ENCODE results near the gene NHLH1. TPM values are rescaled to one million over a fixed set of nuclear protein-coding genes. Genes with fewer than 3 reads are reported as not detected.

The NHLH1 gene
- 0.29 TPM for polyA plus RNA-seq (2012; ENCODE audit: insufficient read length, low read depth)

DNA sequence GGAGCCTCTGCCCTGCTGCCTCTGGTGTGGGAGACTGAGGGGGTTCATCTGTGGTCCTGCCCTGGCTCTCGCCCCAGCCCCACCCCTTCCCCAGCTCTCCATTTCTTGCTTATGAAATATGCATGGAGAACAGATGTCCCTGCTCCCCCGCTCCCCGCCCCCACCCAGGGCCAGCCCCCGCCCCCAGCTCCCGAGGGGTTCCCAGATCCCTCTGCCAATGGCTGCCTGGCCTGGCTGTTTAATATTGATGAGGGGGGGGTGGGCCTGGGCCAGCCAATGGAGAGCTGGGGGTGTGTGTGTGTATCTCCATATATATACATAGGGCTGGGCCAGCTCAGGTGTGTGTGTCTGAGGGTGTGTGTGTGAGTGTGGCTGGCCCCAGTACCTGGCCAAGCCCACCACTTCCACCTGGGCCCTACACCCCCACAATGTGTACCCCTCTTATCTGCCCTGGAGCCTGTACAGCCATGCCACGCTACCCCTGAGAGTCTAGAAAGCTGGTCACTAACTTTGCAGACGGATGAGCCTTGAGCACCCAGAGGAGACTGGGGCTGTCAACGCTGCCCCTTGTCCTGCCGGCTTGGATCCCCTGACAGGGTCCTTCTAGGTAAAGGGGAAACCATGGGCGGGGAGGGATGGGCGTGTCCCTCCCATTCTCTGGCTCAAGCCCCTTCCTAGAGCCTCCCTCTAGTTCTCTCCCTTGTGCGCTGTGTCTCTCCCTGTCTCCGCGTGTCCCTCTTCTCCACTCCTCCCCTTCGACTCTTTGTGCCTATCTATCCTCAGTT, at the start of gene NHLH1:
Gene NHLH1 (plus strand): TSS at position 341 of the 785 bp plus-strand sequence. CDS start 3,661 bp downstream, outside the sequence.
- TF ChIP-seq, protein P1, sequence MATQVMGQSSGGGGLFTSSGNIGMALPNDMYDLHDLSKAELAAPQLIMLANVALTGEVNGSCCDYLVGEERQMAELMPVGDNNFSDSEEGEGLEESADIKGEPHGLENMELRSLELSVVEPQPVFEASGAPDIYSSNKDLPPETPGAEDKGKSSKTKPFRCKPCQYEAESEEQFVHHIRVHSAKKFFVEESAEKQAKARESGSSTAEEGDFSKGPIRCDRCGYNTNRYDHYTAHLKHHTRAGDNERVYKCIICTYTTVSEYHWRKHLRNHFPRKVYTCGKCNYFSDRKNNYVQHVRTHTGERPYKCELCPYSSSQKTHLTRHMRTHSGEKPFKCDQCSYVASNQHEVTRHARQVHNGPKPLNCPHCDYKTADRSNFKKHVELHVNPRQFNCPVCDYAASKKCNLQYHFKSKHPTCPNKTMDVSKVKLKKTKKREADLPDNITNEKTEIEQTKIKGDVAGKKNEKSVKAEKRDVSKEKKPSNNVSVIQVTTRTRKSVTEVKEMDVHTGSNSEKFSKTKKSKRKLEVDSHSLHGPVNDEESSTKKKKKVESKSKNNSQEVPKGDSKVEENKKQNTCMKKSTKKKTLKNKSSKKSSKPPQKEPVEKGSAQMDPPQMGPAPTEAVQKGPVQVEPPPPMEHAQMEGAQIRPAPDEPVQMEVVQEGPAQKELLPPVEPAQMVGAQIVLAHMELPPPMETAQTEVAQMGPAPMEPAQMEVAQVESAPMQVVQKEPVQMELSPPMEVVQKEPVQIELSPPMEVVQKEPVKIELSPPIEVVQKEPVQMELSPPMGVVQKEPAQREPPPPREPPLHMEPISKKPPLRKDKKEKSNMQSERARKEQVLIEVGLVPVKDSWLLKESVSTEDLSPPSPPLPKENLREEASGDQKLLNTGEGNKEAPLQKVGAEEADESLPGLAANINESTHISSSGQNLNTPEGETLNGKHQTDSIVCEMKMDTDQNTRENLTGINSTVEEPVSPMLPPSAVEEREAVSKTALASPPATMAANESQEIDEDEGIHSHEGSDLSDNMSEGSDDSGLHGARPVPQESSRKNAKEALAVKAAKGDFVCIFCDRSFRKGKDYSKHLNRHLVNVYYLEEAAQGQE (IDR thresholded peaks at IDR 0.05; ENCODE audit: insufficient read depth in 1 of 2, low read depth in 2 of 2, low read length in 2 of 2), result no peak
- TF ChIP-seq TAF1 (IDR thresholded peaks at IDR 0.05; ENCODE audit: borderline replicate concordance, insufficient read depth, low read length), result no peak
- no peak for TF ChIP-seq POLR2AphosphoS5 (IDR thresholded peaks at IDR 0.05; ENCODE audit: low read depth, low read length)
- no peak for TF ChIP-seq SIN3A (IDR thresholded peaks at IDR 0.05; ENCODE audit: borderline replicate concordance, insufficient read depth, low read length)
- no peak for TF ChIP-seq FOXP2 (optimal IDR thresholded peaks at IDR 0.05; ENCODE audit: borderline replicate concordance, extremely low read depth, extremely low read length, insufficient read depth)

DNA sequence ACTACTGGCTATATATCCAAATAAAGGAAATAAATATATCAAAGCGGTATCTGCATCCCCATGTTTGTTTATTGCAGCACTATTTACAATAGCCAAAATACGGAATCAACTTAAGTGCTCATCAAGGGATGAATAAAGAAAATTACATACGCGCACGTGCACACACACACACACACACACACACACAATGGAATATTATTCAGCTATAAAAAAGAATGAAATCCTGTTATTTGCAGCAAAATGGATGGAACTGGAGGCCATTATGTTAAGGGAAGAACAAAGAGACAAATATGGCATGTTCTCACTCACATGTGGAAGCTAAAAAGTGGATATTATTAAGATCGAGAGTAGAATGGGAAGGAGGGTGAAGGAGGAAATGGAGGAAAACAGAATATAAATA, 44.0 kb upstream of the NHLH1 start:
- TF ChIP-seq SIN3A (IDR thresholded peaks at IDR 0.05; ENCODE audit: borderline replicate concordance, insufficient read depth, low read length) (no peak), POLR2AphosphoS5 (IDR thresholded peaks at IDR 0.05; ENCODE audit: low read depth, low read length) (no peak), TAF1 (IDR thresholded peaks at IDR 0.05; ENCODE audit: borderline replicate concordance, insufficient read depth, low read length) (no peak), FOXP2 (optimal IDR thresholded peaks at IDR 0.05; ENCODE audit: borderline replicate concordance, extremely low read depth, extremely low read length, insufficient read depth) (no peak)
- TF ChIP-seq, protein P1 (IDR thresholded peaks at IDR 0.05; ENCODE audit: insufficient read depth in 1 of 2, low read depth in 2 of 2, low read length in 2 of 2), result no peak

DNA sequence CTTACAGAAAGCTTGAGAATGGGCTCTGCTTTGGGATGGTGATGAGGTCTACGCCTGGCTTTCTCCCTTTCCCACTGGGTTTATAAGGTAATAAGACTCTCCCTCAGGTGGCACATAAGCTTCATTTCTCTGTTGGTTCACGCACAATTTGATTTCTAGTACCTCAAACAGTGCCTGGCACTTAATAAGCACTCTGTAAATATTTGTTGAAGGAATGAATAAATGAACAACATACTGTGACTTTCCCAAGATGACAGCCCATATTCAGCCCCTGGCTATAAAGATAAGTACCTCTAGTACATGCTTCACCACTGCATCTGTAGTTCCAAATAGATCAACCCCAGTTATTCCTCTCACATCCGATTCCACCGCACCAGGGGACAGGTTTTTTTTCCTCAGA, 41.6 kb upstream of the NHLH1 start:
- TF ChIP-seq FOXP2 (optimal IDR thresholded peaks at IDR 0.05; ENCODE audit: borderline replicate concordance, extremely low read depth, extremely low read length, insufficient read depth), result no peak
- no peak for TF ChIP-seq TAF1 (IDR thresholded peaks at IDR 0.05; ENCODE audit: borderline replicate concordance, insufficient read depth, low read length)
- TF ChIP-seq POLR2AphosphoS5 (IDR thresholded peaks at IDR 0.05; ENCODE audit: low read depth, low read length), result no peak
- TF ChIP-seq, protein P1 (IDR thresholded peaks at IDR 0.05; ENCODE audit: insufficient read depth in 1 of 2, low read depth in 2 of 2, low read length in 2 of 2), result no peak
- no peak for TF ChIP-seq SIN3A (IDR thresholded peaks at IDR 0.05; ENCODE audit: borderline replicate concordance, insufficient read depth, low read length)

DNA sequence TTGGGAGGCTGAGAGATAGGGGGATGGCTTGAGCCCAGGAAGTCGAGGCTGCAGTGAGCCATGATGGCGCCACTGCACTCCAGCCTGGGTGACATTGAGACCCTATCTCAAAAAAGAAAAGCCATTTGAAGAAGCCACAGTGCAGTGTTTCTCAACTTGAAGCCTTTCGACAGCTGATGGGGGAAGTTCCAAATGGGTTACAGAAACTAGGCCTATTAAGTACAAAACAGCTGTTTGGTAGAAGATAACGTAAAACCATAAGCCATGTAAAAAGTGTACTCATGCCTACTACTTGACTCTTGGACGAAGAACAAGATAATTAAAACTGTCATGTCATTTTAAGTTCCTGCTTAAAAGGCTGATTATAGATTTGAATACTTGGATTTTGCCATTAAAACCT, 40.5 kb upstream of the NHLH1 start:
- TF ChIP-seq, protein P1 (IDR thresholded peaks at IDR 0.05; ENCODE audit: insufficient read depth in 1 of 2, low read depth in 2 of 2, low read length in 2 of 2), result no peak
- TF ChIP-seq POLR2AphosphoS5 (IDR thresholded peaks at IDR 0.05; ENCODE audit: low read depth, low read length) (no peak), SIN3A (IDR thresholded peaks at IDR 0.05; ENCODE audit: borderline replicate concordance, insufficient read depth, low read length) (no peak), TAF1 (IDR thresholded peaks at IDR 0.05; ENCODE audit: borderline replicate concordance, insufficient read depth, low read length) (no peak), FOXP2 (optimal IDR thresholded peaks at IDR 0.05; ENCODE audit: borderline replicate concordance, extremely low read depth, extremely low read length, insufficient read depth) (no peak)
